Measurements from ENCODE around the gene LPP. TPM values are rescaled to one million over a fixed set of nuclear protein-coding genes. Genes with fewer than 3 reads are reported as not detected.

Gene LPP
- total and polyA plus RNA-seq, 2 of the 13 experiments (the other 11 are each of a cell fraction or from before 2014, with no cell fraction given): 19.2 to 29.9 TPM

GRCh38 chr3:188518835-188519452 is 365.0 kb downstream of the LPP start (continued):
- TF ChIP-seq, protein P1, sequence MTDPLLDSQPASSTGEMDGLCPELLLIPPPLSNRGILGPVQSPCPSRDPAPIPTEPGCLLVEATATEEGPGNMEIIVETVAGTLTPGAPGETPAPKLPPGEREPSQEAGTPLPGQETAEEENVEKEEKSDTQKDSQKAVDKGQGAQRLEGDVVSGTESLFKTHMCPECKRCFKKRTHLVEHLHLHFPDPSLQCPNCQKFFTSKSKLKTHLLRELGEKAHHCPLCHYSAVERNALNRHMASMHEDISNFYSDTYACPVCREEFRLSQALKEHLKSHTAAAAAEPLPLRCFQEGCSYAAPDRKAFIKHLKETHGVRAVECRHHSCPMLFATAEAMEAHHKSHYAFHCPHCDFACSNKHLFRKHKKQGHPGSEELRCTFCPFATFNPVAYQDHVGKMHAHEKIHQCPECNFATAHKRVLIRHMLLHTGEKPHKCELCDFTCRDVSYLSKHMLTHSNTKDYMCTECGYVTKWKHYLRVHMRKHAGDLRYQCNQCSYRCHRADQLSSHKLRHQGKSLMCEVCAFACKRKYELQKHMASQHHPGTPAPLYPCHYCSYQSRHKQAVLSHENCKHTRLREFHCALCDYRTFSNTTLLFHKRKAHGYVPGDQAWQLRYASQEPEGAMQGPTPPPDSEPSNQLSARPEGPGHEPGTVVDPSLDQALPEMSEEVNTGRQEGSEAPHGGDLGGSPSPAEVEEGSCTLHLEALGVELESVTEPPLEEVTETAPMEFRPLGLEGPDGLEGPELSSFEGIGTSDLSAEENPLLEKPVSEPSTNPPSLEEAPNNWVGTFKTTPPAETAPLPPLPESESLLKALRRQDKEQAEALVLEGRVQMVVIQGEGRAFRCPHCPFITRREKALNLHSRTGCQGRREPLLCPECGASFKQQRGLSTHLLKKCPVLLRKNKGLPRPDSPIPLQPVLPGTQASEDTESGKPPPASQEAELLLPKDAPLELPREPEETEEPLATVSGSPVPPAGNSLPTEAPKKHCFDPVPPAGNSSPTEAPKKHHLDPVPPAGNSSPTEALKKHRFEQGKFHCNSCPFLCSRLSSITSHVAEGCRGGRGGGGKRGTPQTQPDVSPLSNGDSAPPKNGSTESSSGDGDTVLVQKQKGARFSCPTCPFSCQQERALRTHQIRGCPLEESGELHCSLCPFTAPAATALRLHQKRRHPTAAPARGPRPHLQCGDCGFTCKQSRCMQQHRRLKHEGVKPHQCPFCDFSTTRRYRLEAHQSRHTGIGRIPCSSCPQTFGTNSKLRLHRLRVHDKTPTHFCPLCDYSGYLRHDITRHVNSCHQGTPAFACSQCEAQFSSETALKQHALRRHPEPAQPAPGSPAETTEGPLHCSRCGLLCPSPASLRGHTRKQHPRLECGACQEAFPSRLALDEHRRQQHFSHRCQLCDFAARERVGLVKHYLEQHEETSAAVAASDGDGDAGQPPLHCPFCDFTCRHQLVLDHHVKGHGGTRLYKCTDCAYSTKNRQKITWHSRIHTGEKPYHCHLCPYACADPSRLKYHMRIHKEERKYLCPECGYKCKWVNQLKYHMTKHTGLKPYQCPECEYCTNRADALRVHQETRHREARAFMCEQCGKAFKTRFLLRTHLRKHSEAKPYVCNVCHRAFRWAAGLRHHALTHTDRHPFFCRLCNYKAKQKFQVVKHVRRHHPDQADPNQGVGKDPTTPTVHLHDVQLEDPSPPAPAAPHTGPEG (CRISPR knock-in tag; IDR thresholded peaks at IDR 0.05): no peak
- TF ChIP-seq ZNF513 (CRISPR knock-in tag; conservative IDR thresholded peaks at IDR 0.05): no peak
- no peak for TF ChIP-seq ZBTB4 (CRISPR knock-in tag; IDR thresholded peaks at IDR 0.05; ENCODE audit: borderline replicate concordance)
- TF ChIP-seq ZNF12 (CRISPR knock-in tag; IDR thresholded peaks at IDR 0.05): peak; percentile 67; the same call in 1 of the 2 replicates
- no peak for TF ChIP-seq NBN (conservative IDR thresholded peaks at IDR 0.05)
- no peak for TF ChIP-seq ZNF335 (CRISPR knock-in tag; IDR thresholded peaks at IDR 0.05)
- TF ChIP-seq HNF4A (CRISPR knock-in tag; IDR thresholded peaks at IDR 0.05): peak; percentile 77
- TF ChIP-seq ZNF441 (CRISPR knock-in tag; IDR thresholded peaks at IDR 0.05; ENCODE audit: borderline replicate concordance): no peak
- no peak for TF ChIP-seq ZNF580 (CRISPR knock-in tag; IDR thresholded peaks at IDR 0.05; ENCODE audit: borderline replicate concordance, low read depth)
- no peak for TF ChIP-seq BCL3 (CRISPR knock-in tag; IDR thresholded peaks at IDR 0.05)
- TF ChIP-seq ZNF562 (CRISPR knock-in tag; IDR thresholded peaks at IDR 0.05; ENCODE audit: borderline replicate concordance): no peak
- TF ChIP-seq ZFP1 (CRISPR knock-in tag; IDR thresholded peaks at IDR 0.05): no peak
- TF ChIP-seq ZKSCAN1 (IDR thresholded peaks at IDR 0.05; ENCODE audit: low read length): no peak
- TF ChIP-seq ARID3A (IDR thresholded peaks at IDR 0.05; ENCODE audit: low read depth, low read length): peak; percentile 88
- no peak for TF ChIP-seq ZNF780A (CRISPR knock-in tag; IDR thresholded peaks at IDR 0.05)
- TF ChIP-seq MED1 (CRISPR knock-in tag; IDR thresholded peaks at IDR 0.05): peak; percentile 69
